Muscle layer of duodenum (tissue), 2 donors: ENCODE results near the gene NKX6-1.

Experiments used
- H3K27ac ChIP-seq: one replicate; pipeline ENCODE4 v1.7.0; 2013; ENCODE audit warnings: mild to moderate bottlenecking, low read length
- H3K27me3 ChIP-seq: one replicate; pipeline ENCODE4 v1.7.0; 2013; ENCODE audit warnings: low read depth, mild to moderate bottlenecking, control low read depth, low read length
- H3K36me3 ChIP-seq, 2 donors: one replicate each; pipeline ENCODE4 v1.7.0; 2013; ENCODE audit warnings: low read length in 2 of 2, control low read depth in 1 of 2, mild to moderate bottlenecking in 1 of 2; ENCODE audit not compliant: insufficient read depth in 2 of 2, control insufficient read depth in 1 of 2
- H3K4me1 ChIP-seq, 2 donors: one replicate each; pipeline ENCODE4 v1.7.0; 2013; ENCODE audit warnings: low read length in 2 of 2, mild to moderate bottlenecking in 2 of 2, control low read depth in 1 of 2, moderate library complexity in 1 of 2; ENCODE audit not compliant: insufficient read depth in 2 of 2, control insufficient read depth in 1 of 2
- H3K4me3 ChIP-seq, 2 donors: one replicate each; pipeline ENCODE4 v1.7.0; 2013; ENCODE audit warnings: low read length in 2 of 2, low read depth in 1 of 2, mild to moderate bottlenecking in 1 of 2
- H3K9me3 ChIP-seq, 2 donors: one replicate each; pipeline ENCODE4 v1.7.0; 2013; ENCODE audit warnings: low read length in 2 of 2, control low read depth in 1 of 2, mild to moderate bottlenecking in 1 of 2; ENCODE audit not compliant: control insufficient read depth in 1 of 2
- donor health status: healthy.

Gene NKX6-1

GRCh38 chr4:84491481-84491880 lies 7.6 kb downstream of the NKX6-1 start:
- peaks cover 0 to 12% of the 10 kb centered on the region in 2 donors for H3K4me1 ChIP-seq
- H3K4me3 ChIP-seq, result no peak overlapping the region
- H3K36me3 ChIP-seq, result no peaks in the 10 kb centered on the region
- H3K27me3 ChIP-seq, result peaks cover 85% of the 10 kb centered on the region
- H3K9me3 ChIP-seq, result peaks cover 0 to 7% of the 10 kb centered on the region in 2 donors
- H3K27ac ChIP-seq, result no peak overlapping the region

GRCh38 chr4:84490663-84491062 lies 8.4 kb downstream of the NKX6-1 start:
- Histone ChIP-seq H3K4me1 (peaks cover 0 to 11% of the 10 kb centered on the region in 2 donors), H3K4me3 (no peak overlapping the region), H3K36me3 (no peaks in the 10 kb centered on the region), H3K9me3 (peaks cover 0 to 2% of the 10 kb centered on the region in 2 donors), H3K27ac (no peak overlapping the region), H3K27me3 (peaks cover 78% of the 10 kb centered on the region)

- Histone ChIP-seq H3K4me3 (no peak overlapping the region), H3K27ac (no peak overlapping the region), H3K27me3 (peaks cover 74% of the 10 kb centered on the region), H3K9me3 (no peaks in the 10 kb centered on the region), H3K4me1 (peaks cover 0 to 22% of the 10 kb centered on the region in 2 donors), H3K36me3 (no peaks in the 10 kb centered on the region)
Measured at GRCh38 chr4:84484236-84484635, 14.9 kb downstream of the NKX6-1 start.

- H3K9me3 ChIP-seq, result no peaks in the 10 kb centered on the region
- no peaks in the 10 kb centered on the region for H3K36me3 ChIP-seq
- H3K4me1 ChIP-seq, result peaks cover 0 to 22% of the 10 kb centered on the region in 2 donors
- H3K27ac ChIP-seq, result no peak overlapping the region
- peak overlapping the region in 1 of 2 donors; percentile 57 for H3K4me3 ChIP-seq
- peaks cover 69% of the 10 kb centered on the region for H3K27me3 ChIP-seq
Measured at GRCh38 chr4:84483688-84484087, 15.4 kb downstream of the NKX6-1 start.

DNA sequence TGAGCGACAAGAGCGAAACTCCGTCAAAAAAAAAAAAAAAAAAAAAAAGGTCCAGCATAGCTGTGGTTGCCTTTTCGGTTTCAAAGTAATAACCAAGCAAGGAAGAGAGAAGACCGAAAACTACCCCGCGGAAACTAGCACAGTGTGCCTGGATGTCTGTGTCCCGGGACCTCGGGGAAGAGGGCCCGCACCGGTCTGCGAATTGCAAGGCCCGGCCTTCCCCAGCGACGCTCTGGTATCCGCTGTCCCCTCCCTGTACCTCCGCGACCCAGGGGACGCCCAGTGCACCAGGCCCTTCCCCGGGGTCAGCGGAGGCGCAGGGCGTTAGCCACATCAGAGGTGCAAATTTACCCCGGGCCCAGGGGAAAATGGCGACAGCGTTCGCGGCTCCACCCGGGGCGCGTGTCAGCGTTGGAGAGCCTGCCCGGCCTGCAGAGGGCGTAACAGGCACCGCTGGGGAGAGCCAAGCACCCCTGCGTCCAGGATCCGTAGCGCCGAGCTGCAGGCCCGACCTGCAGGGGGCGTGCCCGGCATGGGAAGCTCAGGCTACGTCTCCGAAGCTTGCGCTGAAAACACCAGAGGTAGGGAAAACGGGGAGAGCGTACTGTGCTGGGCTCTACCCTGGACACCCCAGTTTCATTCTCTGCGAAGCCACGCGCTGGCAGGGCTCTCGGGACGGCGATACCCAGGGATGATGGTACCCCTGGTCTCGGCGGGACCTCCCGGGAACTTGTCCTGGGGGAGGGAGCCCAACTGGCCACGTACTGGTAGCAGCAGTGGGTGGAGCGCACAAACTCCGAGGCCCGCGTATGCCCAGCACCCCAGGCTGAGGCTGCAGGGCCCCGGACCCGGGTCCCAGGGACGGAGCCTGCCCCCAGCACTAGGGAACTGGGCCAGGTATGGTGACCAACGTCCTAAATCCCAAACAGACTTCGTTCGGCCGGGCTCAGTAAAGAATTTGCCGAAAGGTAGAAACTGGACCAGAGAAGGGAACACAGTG lies 16.2 kb downstream of the NKX6-1 start:
- H3K27me3 ChIP-seq, result peaks cover 64% of the 10 kb centered on the region
- H3K27ac ChIP-seq, result no peak overlapping the region
- H3K9me3 ChIP-seq, result no peaks in the 10 kb centered on the region
- H3K36me3 ChIP-seq, result no peaks in the 10 kb centered on the region
- peak overlapping the region in 1 of 2 donors; percentile 57 for H3K4me3 ChIP-seq
- peaks cover 0 to 22% of the 10 kb centered on the region in 2 donors for H3K4me1 ChIP-seq

GRCh38 chr4:84481860-84482245 lies 17.2 kb downstream of the NKX6-1 start:
- Histone ChIP-seq H3K36me3 (no peaks in the 10 kb centered on the region), H3K9me3 (no peaks in the 10 kb centered on the region), H3K27ac (no peak overlapping the region), H3K27me3 (peaks cover 64% of the 10 kb centered on the region), H3K4me1 (peaks cover 0 to 22% of the 10 kb centered on the region in 2 donors), H3K4me3 (no peak overlapping the region)

DNA sequence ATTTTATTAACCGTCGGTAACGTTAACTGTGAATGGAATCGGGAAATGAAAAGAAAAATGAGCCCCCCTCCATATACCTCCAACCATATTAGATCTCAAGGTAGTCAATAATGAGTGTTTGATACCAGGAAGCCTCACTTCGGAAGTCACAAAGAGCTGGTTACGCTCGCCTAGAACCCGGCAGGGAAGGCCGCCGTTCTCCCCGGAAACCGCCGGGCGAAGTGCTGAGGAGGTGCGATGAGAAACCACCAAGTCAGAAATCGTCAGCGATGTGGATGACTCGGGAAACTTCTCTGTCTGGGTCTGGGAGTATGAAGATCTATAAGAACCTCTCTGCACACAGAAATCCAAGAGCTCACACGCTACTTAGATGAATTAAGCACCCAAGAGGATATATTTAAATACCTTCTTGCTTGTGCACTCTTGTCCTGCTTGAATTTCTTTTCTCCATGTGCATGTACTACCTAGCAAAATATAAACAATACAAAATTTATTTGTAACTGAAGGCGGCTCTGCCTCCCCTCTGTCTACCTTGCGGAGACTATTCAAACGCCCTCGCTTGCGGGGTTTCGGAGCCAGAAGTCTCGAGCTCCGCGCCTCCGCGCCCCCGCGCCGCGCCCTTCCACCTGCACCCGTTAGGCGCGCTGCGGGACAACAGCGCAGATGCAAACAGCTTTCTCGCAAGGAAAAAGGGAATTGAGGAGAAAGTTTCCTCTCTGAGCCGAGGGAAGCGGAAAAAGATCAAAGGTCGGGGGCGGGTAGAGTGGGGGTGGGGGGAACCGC lies 17.8 kb downstream of the NKX6-1 start:
- no peak overlapping the region for H3K4me3 ChIP-seq
- H3K36me3 ChIP-seq, result no peaks in the 10 kb centered on the region
- H3K27ac ChIP-seq, result no peak overlapping the region
- H3K4me1 ChIP-seq, result peaks cover 0 to 22% of the 10 kb centered on the region in 2 donors
- no peaks in the 10 kb centered on the region for H3K9me3 ChIP-seq
- H3K27me3 ChIP-seq, result peaks cover 64% of the 10 kb centered on the region

DNA sequence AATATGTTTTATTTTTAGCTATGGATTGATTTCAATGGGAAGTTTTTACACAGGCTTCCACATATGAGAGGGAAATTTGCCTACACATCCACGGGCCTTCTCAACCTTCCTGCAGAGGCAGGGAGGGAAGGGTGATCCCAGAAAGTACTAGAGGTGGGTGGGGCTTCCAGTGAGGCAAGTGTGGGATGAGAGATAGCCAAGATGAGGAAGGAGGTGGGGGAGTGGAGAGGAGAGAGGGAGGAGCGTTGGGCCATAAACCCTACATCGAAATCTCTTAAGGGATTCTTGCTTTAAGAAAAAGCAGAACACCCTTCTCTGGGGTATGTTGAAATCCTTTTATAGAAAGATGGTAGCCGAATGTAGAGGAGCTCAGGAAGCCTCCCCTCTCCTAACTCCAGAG lies 19.0 kb downstream of the NKX6-1 start:
- Histone ChIP-seq H3K27ac (no peak overlapping the region), H3K36me3 (no peaks in the 10 kb centered on the region), H3K9me3 (no peaks in the 10 kb centered on the region), H3K27me3 (peaks cover 59% of the 10 kb centered on the region), H3K4me1 (peaks cover 0 to 22% of the 10 kb centered on the region in 2 donors), H3K4me3 (no peak overlapping the region)

GRCh38 chr4:84479663-84480062 lies 19.4 kb downstream of the NKX6-1 start:
- Histone ChIP-seq H3K36me3 (no peaks in the 10 kb centered on the region), H3K27me3 (peaks cover 55% of the 10 kb centered on the region), H3K9me3 (no peaks in the 10 kb centered on the region), H3K4me3 (no peak overlapping the region), H3K4me1 (peaks cover 0 to 22% of the 10 kb centered on the region in 2 donors), H3K27ac (no peak overlapping the region)

DNA sequence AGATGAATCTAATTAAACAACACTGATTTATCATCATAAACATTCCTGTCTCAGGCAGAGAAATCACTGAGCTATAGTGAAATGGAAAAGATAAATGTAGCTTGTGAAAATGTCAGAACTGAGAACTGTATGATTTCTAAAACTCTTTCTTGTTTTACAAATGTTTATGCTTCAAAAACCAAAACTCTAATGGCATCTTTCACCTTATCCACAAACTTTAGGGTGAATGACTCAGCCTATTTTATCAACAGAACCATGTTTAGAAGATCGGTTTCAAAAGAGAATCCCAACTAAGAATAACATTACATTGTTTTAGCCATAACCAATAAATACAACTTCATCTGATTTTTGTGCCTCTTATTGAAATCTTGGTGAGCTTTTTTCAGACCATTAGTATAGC lies 21.4 kb downstream of the NKX6-1 start:
- Histone ChIP-seq H3K27ac (no peak overlapping the region), H3K27me3 (peaks cover 36% of the 10 kb centered on the region)

DNA sequence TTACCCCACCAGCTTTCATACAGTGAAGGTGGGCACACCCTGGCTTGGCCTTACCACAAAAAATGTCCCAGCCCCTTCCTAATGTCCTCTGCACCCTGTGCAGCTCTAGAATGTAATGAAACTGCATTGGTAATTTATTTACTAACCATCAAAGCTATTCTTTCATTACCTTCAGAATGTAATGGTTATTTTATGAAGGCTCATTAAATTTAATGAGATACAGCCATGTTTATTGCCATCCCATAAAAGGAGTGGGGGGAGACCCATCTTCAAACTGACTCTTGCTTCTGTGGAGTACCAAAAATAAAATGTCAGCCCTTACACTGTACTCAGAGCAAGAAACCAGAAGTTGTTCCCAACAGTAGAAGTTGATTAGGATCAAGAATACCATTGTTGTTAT lies 25.0 kb downstream of the NKX6-1 start:
- Histone ChIP-seq H3K4me1 (no peaks in the 10 kb centered on the region), H3K27me3 (peaks cover 4% of the 10 kb centered on the region), H3K4me3 (no peak overlapping the region), H3K9me3 (no peaks in the 10 kb centered on the region), H3K27ac (no peak overlapping the region), H3K36me3 (no peaks in the 10 kb centered on the region)

More for the DNA sequence above, 21.4 kb downstream of the NKX6-1 start:
- Histone ChIP-seq H3K4me1 (peaks cover 0 to 12% of the 10 kb centered on the region in 2 donors), H3K4me3 (no peak overlapping the region), H3K9me3 (no peaks in the 10 kb centered on the region), H3K36me3 (no peaks in the 10 kb centered on the region)
